Osteoblast (primary cell): ENCODE measurements around the gene METAP1D. TPM values are rescaled to one million over a fixed set of nuclear protein-coding genes. Genes with fewer than 3 reads are reported as not detected.

Experiments used
- DNase-seq: peaks from one replicate; pipeline ENCODE4 v3.0.0; 2011; ENCODE audit warnings: low spot score, mixed read lengths; ENCODE audit not compliant: insufficient read length; ENCODE audit errors: missing footprints
- H2AFZ ChIP-seq: 2 replicates; pipeline ENCODE4 v1.6.0; 2011; ENCODE audit warnings: mild to moderate bottlenecking, low read length
- H3K27ac ChIP-seq: 2 replicates; pipeline ENCODE4 v1.5.1; 2011; ENCODE audit warnings: mild to moderate bottlenecking, low read depth, low read length, moderate library complexity
- H3K27me3 ChIP-seq: 2 replicates; pipeline ENCODE4 v1.6.0; 2012; ENCODE audit warnings: mild to moderate bottlenecking, control low read depth, inconsistent platforms, low read length, moderate library complexity; ENCODE audit not compliant: insufficient read depth
- H3K36me3 ChIP-seq: 2 replicates; pipeline ENCODE4 v1.5.1; 2011; ENCODE audit warnings: mild to moderate bottlenecking, low read length, control low read depth, moderate library complexity; ENCODE audit not compliant: insufficient read depth
- H3K4me1 ChIP-seq: 2 replicates; pipeline ENCODE4 v1.5.1; 2011; ENCODE audit warnings: mild to moderate bottlenecking, low read length, control low read depth, moderate library complexity; ENCODE audit not compliant: insufficient read depth
- H3K4me2 ChIP-seq: 2 replicates; pipeline ENCODE4 v1.6.0; 2011; ENCODE audit warnings: mild to moderate bottlenecking, low read length; ENCODE audit not compliant: insufficient read depth
- H3K4me3 ChIP-seq: fragments of 200-600 bp; sonication (generic); 3 replicates; pipeline ENCODE4 v1.5.1; 2012; ENCODE audit warnings: mild to moderate bottlenecking, low read length, inconsistent platforms; ENCODE audit not compliant: insufficient read depth
- H3K79me2 ChIP-seq: 2 replicates; pipeline ENCODE4 v1.6.0; 2012; ENCODE audit warnings: mild to moderate bottlenecking, low read length, control low read depth, inconsistent platforms; ENCODE audit not compliant: insufficient read depth
- H3K9me3 ChIP-seq: 2 replicates; pipeline ENCODE4 v1.5.1; 2011; ENCODE audit warnings: low read depth, low read length, control low read depth
- H4K20me1 ChIP-seq: 2 replicates; pipeline ENCODE4 v1.6.0; 2012; ENCODE audit warnings: mild to moderate bottlenecking, low read length, control low read depth; ENCODE audit not compliant: insufficient read depth
- total RNA-seq: library from RNA; depleted of rRNA; stranded (reverse); fragments of >200 nt; gene quantifications from 2 replicates; pipeline ENCODE4 v1.2.3, GENCODE V29; 2012
- TF ChIP-seq, protein P1 (sequence below): IDR thresholded peaks from 2 replicates; pipeline ENCODE4 v1.5.1; 2011; ENCODE audit warnings: mild to moderate bottlenecking, low read depth, low read length, moderate library complexity; ENCODE audit errors: extremely low read depth

The METAP1D gene
- total RNA-seq, 1 donor = 11.2 TPM

DNA sequence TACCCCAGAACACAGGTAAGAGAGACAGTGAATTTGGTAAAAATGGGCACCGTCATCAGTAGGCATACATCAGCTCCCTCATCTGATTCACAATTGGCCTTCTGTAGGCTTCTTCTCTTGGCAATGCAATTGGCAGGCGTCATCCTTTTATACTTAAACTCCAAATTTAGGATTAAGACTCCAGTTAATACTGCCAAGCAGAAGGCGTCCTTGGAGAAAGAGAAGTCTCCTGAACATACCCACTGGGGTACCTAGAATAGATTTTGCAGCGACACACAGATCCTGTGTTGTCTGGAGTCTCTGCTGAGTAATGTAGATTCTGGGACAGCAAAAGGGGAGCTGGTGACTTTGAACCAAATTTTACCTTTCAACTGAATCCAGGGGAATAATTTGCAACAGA, 592 bp upstream of the METAP1D start:
- TF ChIP-seq, protein P1, sequence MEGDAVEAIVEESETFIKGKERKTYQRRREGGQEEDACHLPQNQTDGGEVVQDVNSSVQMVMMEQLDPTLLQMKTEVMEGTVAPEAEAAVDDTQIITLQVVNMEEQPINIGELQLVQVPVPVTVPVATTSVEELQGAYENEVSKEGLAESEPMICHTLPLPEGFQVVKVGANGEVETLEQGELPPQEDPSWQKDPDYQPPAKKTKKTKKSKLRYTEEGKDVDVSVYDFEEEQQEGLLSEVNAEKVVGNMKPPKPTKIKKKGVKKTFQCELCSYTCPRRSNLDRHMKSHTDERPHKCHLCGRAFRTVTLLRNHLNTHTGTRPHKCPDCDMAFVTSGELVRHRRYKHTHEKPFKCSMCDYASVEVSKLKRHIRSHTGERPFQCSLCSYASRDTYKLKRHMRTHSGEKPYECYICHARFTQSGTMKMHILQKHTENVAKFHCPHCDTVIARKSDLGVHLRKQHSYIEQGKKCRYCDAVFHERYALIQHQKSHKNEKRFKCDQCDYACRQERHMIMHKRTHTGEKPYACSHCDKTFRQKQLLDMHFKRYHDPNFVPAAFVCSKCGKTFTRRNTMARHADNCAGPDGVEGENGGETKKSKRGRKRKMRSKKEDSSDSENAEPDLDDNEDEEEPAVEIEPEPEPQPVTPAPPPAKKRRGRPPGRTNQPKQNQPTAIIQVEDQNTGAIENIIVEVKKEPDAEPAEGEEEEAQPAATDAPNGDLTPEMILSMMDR = no peak
- H3K4me3 ChIP-seq = peak overlapping the region; percentile 84
- H3K79me2 ChIP-seq = no peaks in the 10 kb centered on the region
- H4K20me1 ChIP-seq = no peaks in the 10 kb centered on the region
- H3K36me3 ChIP-seq = no peaks in the 10 kb centered on the region
- no peaks in the 10 kb centered on the region for H3K9me3 ChIP-seq
- peak overlapping the region; percentile 92 for H2AFZ ChIP-seq
- H3K27ac ChIP-seq = peak overlapping the region; percentile 85
- peaks cover 15% of the 10 kb centered on the region for H3K4me1 ChIP-seq
- DNase-seq = peak; percentile 9
- H3K27me3 ChIP-seq = peaks cover 3% of the 10 kb centered on the region
- peak overlapping the region; percentile 96 for H3K4me2 ChIP-seq

DNA sequence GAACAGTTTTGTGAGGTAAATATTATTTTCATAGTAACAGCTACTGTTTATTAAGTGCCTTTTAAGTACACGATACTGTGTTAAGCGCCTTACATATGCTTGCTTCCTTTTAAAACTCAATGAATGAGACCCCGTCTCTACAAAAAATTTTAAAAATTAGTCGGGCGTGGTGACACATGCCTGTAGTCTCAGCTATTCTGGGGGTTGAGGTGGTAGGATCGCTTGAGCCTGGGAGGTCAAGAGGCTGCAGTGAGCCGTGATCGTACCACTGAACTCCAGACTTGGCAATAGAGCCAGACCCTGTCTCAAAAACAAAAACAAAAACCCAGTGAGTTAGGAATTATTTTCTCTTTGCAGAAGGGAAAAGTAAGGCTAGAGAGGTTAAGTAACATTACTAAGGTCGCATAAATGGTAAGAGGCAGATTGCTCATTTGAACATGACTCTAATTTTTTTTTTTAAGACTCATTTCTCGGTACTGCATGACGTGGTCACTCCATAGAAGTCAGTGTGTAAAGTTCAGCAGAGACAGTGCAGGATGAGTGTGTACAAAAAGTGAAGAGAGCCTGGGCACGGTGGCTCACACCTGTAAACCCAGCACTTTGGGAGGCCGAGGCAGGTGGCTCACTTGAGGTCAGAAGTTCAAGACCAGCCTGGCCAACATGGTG, 1.1 kb downstream of the METAP1D start:
- Histone ChIP-seq H3K36me3 (no peaks in the 10 kb centered on the region), H3K4me3 (peak overlapping the region; percentile 84), H2AFZ (peak overlapping the region; percentile 97), H3K79me2 (no peaks in the 10 kb centered on the region), H3K4me2 (peak overlapping the region; percentile 96), H3K27ac (peak overlapping the region; percentile 85), H3K4me1 (peaks cover 15% of the 10 kb centered on the region), H3K27me3 (peaks cover 3% of the 10 kb centered on the region), H4K20me1 (no peaks in the 10 kb centered on the region), H3K9me3 (no peaks in the 10 kb centered on the region)
- peak; percentile 8 for DNase-seq
- TF ChIP-seq, protein P1 = no peak

DNA sequence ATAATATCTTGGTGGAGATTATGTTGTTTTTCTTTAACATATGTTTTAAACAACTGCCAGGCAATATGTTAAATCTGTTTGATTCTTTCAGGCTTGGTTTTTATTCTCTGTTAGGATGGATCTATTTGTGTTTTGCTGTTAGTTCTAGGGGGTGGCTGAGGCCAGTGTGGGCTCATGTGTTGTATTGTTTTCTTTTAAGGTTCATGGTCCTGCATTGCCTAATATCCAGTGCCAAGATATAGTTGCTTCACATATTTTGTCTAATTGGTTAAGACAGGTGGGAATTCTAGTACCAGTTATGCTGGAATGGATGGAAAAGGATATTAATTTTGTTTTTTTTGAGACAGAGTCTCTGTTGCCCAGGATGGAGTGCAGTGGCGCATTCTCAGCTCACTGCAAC, 7.6 kb downstream of the METAP1D start:
- Histone ChIP-seq H3K4me2 (no peak overlapping the region), H4K20me1 (no peaks in the 10 kb centered on the region)

DNA sequence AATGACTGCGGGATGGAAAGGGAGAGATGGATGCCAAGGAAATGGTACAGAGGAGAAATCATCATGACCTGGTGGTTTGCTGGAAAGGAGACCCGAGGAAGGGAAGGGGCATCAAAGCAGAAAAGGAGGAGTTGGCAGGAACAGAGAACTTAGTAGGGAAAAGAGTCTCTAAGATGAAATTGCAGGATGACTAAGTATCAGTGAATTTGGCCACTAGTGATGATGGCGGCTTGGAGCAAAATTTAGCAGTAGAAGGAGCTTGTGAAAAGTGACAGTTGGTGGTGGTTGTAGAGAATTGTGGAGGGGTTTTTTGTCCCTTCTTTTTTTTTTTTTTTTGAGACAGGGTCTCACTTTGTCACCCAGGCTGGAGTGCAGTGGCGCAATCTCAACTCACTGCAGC, 10.1 kb downstream of the METAP1D start:
- Histone ChIP-seq H3K4me2 (no peak overlapping the region), H3K79me2 (peaks cover 2% of the 10 kb centered on the region), H3K4me1 (peaks cover 3% of the 10 kb centered on the region), H2AFZ (no peak overlapping the region), H3K27ac (no peak overlapping the region), H3K27me3 (no peaks in the 10 kb centered on the region), H4K20me1 (no peaks in the 10 kb centered on the region), H3K9me3 (no peaks in the 10 kb centered on the region), H3K36me3 (no peaks in the 10 kb centered on the region), H3K4me3 (no peak overlapping the region)
- TF ChIP-seq, protein P1 = no peak
- DNase-seq = peak; percentile 50

More for the DNA sequence above, 7.6 kb downstream of the METAP1D start:
- no peaks in the 10 kb centered on the region for H3K9me3 ChIP-seq
- DNase-seq = no peak
- no peaks in the 10 kb centered on the region for H3K27me3 ChIP-seq
- H3K4me3 ChIP-seq = no peak overlapping the region
- no peak overlapping the region for H3K27ac ChIP-seq
- H2AFZ ChIP-seq = no peak overlapping the region
- peaks cover 2% of the 10 kb centered on the region for H3K79me2 ChIP-seq
- TF ChIP-seq, protein P1 = no peak
- H3K36me3 ChIP-seq = no peaks in the 10 kb centered on the region
- H3K4me1 ChIP-seq = no peaks in the 10 kb centered on the region
